NCI-H510A (cell line): ENCODE measurements around the gene FAAP24.
A peak's percentile ranks its signal among the peaks of the same experiment; 100 is the strongest.
"Not testable (repeated sequence)": the region's sequence is repeated elsewhere in the genome, so short reads cannot be mapped to it uniquely, and the experiment has no call there.

Experiments used
- DNase-seq: peaks from one replicate; lab custom pipeline; 2025; lab: John Stamatoyannopoulos, UW

Gene FAAP24

GRCh38 chr19:32971715-32972540, at the start of gene FAAP24, which contains the start of gene CEP89:
Gene FAAP24 (plus strand): TSS chr19:32972242. CDS start chr19:32973197, 955 bp downstream.
Gene CEP89 (minus strand): TSS chr19:32971958. CDS start chr19:32971874, 84 bp downstream.
- peak; percentile 98 for DNase-seq

GRCh38 chr19:32924200-32924599, 47.8 kb upstream of the FAAP24 start:
- peak; percentile 63 for DNase-seq

- DNase-seq = no peak
Measured at GRCh38 chr19:32928806-32929205, 43.2 kb upstream of the FAAP24 start.

- no peak for DNase-seq
Measured at GRCh38 chr19:32930567-32930966, 41.5 kb upstream of the FAAP24 start.

GRCh38 chr19:32933571-32933970, 38.5 kb upstream of the FAAP24 start:
- no peak for DNase-seq

- no peak for DNase-seq
Measured at GRCh38 chr19:32935629-32936028, 36.4 kb upstream of the FAAP24 start.

GRCh38 chr19:32936065-32936464, 36.0 kb upstream of the FAAP24 start:
- DNase-seq = no peak

GRCh38 chr19:32941273-32941672, 30.8 kb upstream of the FAAP24 start:
- not testable (repeated sequence) for DNase-seq

- peak; percentile 29 for DNase-seq
Measured at GRCh38 chr19:32945260-32945659, 26.8 kb upstream of the FAAP24 start.

GRCh38 chr19:32966750-32967149, 5.3 kb upstream of the FAAP24 start:
- DNase-seq = no peak

- DNase-seq = no peak
Measured at GRCh38 chr19:32969549-32969948, 2.5 kb upstream of the FAAP24 start.

GRCh38 chr19:32971012-32971595, 938 bp upstream of the FAAP24 start:
- DNase-seq = no peak

- DNase-seq = peak; percentile 36
Measured at GRCh38 chr19:32976223-32976805, 4.3 kb downstream of the FAAP24 start.

- no peak for DNase-seq
Measured at GRCh38 chr19:32977280-32977679, 5.2 kb downstream of the FAAP24 start.

GRCh38 chr19:32977813-32978212, 5.8 kb downstream of the FAAP24 start:
- not testable (repeated sequence) for DNase-seq

- DNase-seq = not testable (repeated sequence)
Measured at GRCh38 chr19:32979807-32980206, 7.8 kb downstream of the FAAP24 start.

GRCh38 chr19:32982488-32982887, 10.4 kb downstream of the FAAP24 start:
- not testable (repeated sequence) for DNase-seq

- not testable (repeated sequence) for DNase-seq
Measured at GRCh38 chr19:32988254-32988653, 16.2 kb downstream of the FAAP24 start.

- no peak for DNase-seq
Measured at GRCh38 chr19:32988724-32989123, 16.7 kb downstream of the FAAP24 start.

- DNase-seq = not testable (repeated sequence)
Measured at GRCh38 chr19:32995966-32996365, 23.9 kb downstream of the FAAP24 start.

GRCh38 chr19:32997061-32997464, 25.0 kb downstream of the FAAP24 start:
- DNase-seq = not testable (repeated sequence)

- no peak for DNase-seq
Measured at GRCh38 chr19:32997716-32998355, 25.8 kb downstream of the FAAP24 start.
